Astrocyte (in vitro differentiated cells and primary cell): ENCODE measurements around the gene TSC2. TPM values are rescaled to one million over a fixed set of nuclear protein-coding genes. Genes with fewer than 3 reads are reported as not detected.

ENCODE experiments used
- DNase-seq: peaks from one replicate; pipeline ENCODE4 v3.0.0-alpha.2; 2010; ENCODE audit warnings: low read depth
- FAIRE-seq: peaks from 2 replicates; lab custom pipeline; 2011; peaks lifted over from hg19 to GRCh38; lab: Jason Lieb, UNC
- H2AFZ ChIP-seq: 2 replicates; pipeline ENCODE4 v1.6.0; 2012; ENCODE audit warnings: low read depth, low read length, inconsistent platforms
- H3K27ac ChIP-seq: 2 replicates; pipeline ENCODE4 v1.5.1; 2011; ENCODE audit warnings: low read depth, low read length, inconsistent platforms
- H3K27me3 ChIP-seq: 2 replicates; pipeline ENCODE4 v1.6.0; 2011; ENCODE audit warnings: low read length, inconsistent platforms; ENCODE audit not compliant: insufficient read depth
- H3K36me3 ChIP-seq: 2 replicates; pipeline ENCODE4 v1.5.1; 2011; ENCODE audit warnings: low read length, inconsistent platforms; ENCODE audit not compliant: insufficient read depth
- H3K4me1 ChIP-seq: 2 replicates; pipeline ENCODE4 v1.5.1; 2011; ENCODE audit warnings: low read length, inconsistent platforms; ENCODE audit not compliant: insufficient read depth
- H3K4me2 ChIP-seq: 2 replicates; pipeline ENCODE4 v1.6.0; 2012; ENCODE audit warnings: low read length, inconsistent platforms
- H3K4me3 ChIP-seq: 2 replicates; pipeline ENCODE4 v1.5.1; 2011; ENCODE audit warnings: low read depth, mild to moderate bottlenecking, low read length, inconsistent platforms; ENCODE audit not compliant: insufficient read depth
- H3K79me2 ChIP-seq: 2 replicates; pipeline ENCODE4 v1.6.0; 2012; ENCODE audit warnings: mild to moderate bottlenecking, low read length, inconsistent platforms; ENCODE audit not compliant: insufficient read depth
- H3K9ac ChIP-seq: 2 replicates; pipeline ENCODE4 v1.6.0; 2012; ENCODE audit warnings: mild to moderate bottlenecking, low read length, inconsistent platforms
- H3K9me3 ChIP-seq: 2 replicates; pipeline ENCODE4 v1.5.1; 2012; ENCODE audit warnings: low read depth, mild to moderate bottlenecking, low read length, inconsistent platforms; ENCODE audit not compliant: insufficient read depth
- H4K20me1 ChIP-seq: 2 replicates; pipeline ENCODE4 v1.6.0; 2012; ENCODE audit warnings: low read length, inconsistent platforms; ENCODE audit not compliant: insufficient read depth
- H3K27ac Mint-ChIP-seq: one replicate; pipeline ENCODE4 v1.8.0; 2021; ENCODE audit warnings: mild to moderate bottlenecking, mixed read lengths; ENCODE audit not compliant: unreplicated experiment
- H3K27me3 Mint-ChIP-seq: one replicate; pipeline ENCODE4 v1.8.0; 2021; ENCODE audit warnings: low read depth, mixed read lengths; ENCODE audit not compliant: unreplicated experiment
- H3K36me3 Mint-ChIP-seq: one replicate; pipeline ENCODE4 v1.8.0; 2021; ENCODE audit warnings: low read depth, mixed read lengths; ENCODE audit not compliant: unreplicated experiment
- H3K4me1 Mint-ChIP-seq: one replicate; pipeline ENCODE4 v1.8.0; 2021; ENCODE audit warnings: low read depth, mixed read lengths; ENCODE audit not compliant: unreplicated experiment
- H3K4me3 Mint-ChIP-seq: one replicate; pipeline ENCODE4 v1.8.0; 2021; ENCODE audit warnings: mild to moderate bottlenecking, moderate library complexity, mixed read lengths; ENCODE audit not compliant: unreplicated experiment
- H3K9me3 Mint-ChIP-seq: one replicate; pipeline ENCODE4 v1.8.0; 2021; ENCODE audit warnings: mild to moderate bottlenecking, mixed read lengths; ENCODE audit not compliant: unreplicated experiment
- EZH2 ChIP-seq: IDR thresholded peaks from 2 replicates; pipeline ENCODE4 v1.6.1; 2012; ENCODE audit warnings: mild to moderate bottlenecking, low read length, inconsistent platforms; ENCODE audit not compliant: insufficient read depth
- total RNA-seq: library from RNA; stranded (reverse); gene quantifications from 2 replicates; pipeline ENCODE4 v1.2.1, GENCODE V29; 2021
- TF ChIP-seq, protein P1 (sequence below): IDR thresholded peaks from 2 replicates; pipeline ENCODE4 v1.5.1; 2011; ENCODE audit warnings: low read depth, mild to moderate bottlenecking, inconsistent platforms, low read length, moderate library complexity; ENCODE audit not compliant: insufficient read depth

TSC2 gene
- total RNA-seq, 1 donor from 2014 or later: 89.5 TPM

- no peak overlapping the region for H3K27ac ChIP-seq
- peak overlapping the region; percentile 77 for H3K4me3 Mint-ChIP-seq
- TF ChIP-seq, protein P1, sequence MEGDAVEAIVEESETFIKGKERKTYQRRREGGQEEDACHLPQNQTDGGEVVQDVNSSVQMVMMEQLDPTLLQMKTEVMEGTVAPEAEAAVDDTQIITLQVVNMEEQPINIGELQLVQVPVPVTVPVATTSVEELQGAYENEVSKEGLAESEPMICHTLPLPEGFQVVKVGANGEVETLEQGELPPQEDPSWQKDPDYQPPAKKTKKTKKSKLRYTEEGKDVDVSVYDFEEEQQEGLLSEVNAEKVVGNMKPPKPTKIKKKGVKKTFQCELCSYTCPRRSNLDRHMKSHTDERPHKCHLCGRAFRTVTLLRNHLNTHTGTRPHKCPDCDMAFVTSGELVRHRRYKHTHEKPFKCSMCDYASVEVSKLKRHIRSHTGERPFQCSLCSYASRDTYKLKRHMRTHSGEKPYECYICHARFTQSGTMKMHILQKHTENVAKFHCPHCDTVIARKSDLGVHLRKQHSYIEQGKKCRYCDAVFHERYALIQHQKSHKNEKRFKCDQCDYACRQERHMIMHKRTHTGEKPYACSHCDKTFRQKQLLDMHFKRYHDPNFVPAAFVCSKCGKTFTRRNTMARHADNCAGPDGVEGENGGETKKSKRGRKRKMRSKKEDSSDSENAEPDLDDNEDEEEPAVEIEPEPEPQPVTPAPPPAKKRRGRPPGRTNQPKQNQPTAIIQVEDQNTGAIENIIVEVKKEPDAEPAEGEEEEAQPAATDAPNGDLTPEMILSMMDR: no peak
- TF ChIP-seq EZH2: no peak
- H3K4me1 Mint-ChIP-seq: peaks cover 7% of the 10 kb centered on the region
- H3K4me3 ChIP-seq: peak overlapping the region; percentile 17
- H4K20me1 ChIP-seq: peaks cover 23% of the 10 kb centered on the region
- no peaks in the 10 kb centered on the region for H3K9me3 ChIP-seq
- peak overlapping the region; percentile 77 for H3K4me2 ChIP-seq
- H3K9ac ChIP-seq: peak overlapping the region; percentile 64
- H3K9me3 Mint-ChIP-seq: no peaks in the 10 kb centered on the region
- H3K36me3 Mint-ChIP-seq: no peaks in the 10 kb centered on the region
- no peak for DNase-seq
- no peaks in the 10 kb centered on the region for H3K27me3 ChIP-seq
- peaks cover 4% of the 10 kb centered on the region for H3K27me3 Mint-ChIP-seq
- no peak overlapping the region for H3K27ac Mint-ChIP-seq
- no peaks in the 10 kb centered on the region for H3K36me3 ChIP-seq
- H3K4me1 ChIP-seq: peaks cover 18% of the 10 kb centered on the region
- peak overlapping the region; percentile 66 for H2AFZ ChIP-seq
- H3K79me2 ChIP-seq: peaks cover 27% of the 10 kb centered on the region
- no peak for FAIRE-seq
These were observed 21.8 kb upstream of the TSC2 start for GRCh38 chr16:2025878-2026460.

- no peaks in the 10 kb centered on the region for H3K36me3 Mint-ChIP-seq
- H3K27ac ChIP-seq: no peak within 1 kb of the TSS
- H3K9ac ChIP-seq: peak within 1 kb of the TSS; percentile 65
- H2AFZ ChIP-seq: peak within 1 kb of the TSS; percentile 66
- H3K27me3 ChIP-seq: no peaks in the 10 kb centered on the region
- DNase-seq (no peak), FAIRE-seq (no peak)
- no peaks in the 10 kb centered on the region for H3K36me3 ChIP-seq
- no peaks in the 10 kb centered on the region for H3K9me3 ChIP-seq
- peak within 1 kb of the TSS; percentile 69 for H3K4me3 ChIP-seq
- H3K4me2 ChIP-seq: peak within 1 kb of the TSS; percentile 95
- H3K79me2 ChIP-seq: peaks cover 27% of the 10 kb centered on the region
- H3K4me1 Mint-ChIP-seq: peaks cover 7% of the 10 kb centered on the region
- H3K27me3 Mint-ChIP-seq: peaks cover 2% of the 10 kb centered on the region
- TF ChIP-seq, protein P1: no peak
- no peak for TF ChIP-seq EZH2
- peaks cover 18% of the 10 kb centered on the region for H3K4me1 ChIP-seq
- H3K27ac Mint-ChIP-seq: peak within 1 kb of the TSS; percentile 66
- peak within 1 kb of the TSS; percentile 96 for H3K4me3 Mint-ChIP-seq
- no peaks in the 10 kb centered on the region for H3K9me3 Mint-ChIP-seq
- peaks cover 23% of the 10 kb centered on the region for H4K20me1 ChIP-seq
These were observed 21.2 kb upstream of the TSC2 start, which contains the start of gene NHERF2 for GRCh38 chr16:2026461-2027023. NHERF2 (plus strand) TSS chr16:2026902; CDS start chr16:2027006, 104 bp downstream.
